GM12864 (cell line): ENCODE results near the gene NMBR.
"Not testable (repeated sequence)": the region's sequence is repeated elsewhere in the genome, so short reads cannot be mapped to it uniquely, and the experiment has no call there.

Experiments
- DNase-seq: peaks from one replicate; pipeline ENCODE4 v3.0.0-alpha.2; 2011; ENCODE audit warnings: low read depth
- H3K4me3 ChIP-seq: 2 replicates; pipeline ENCODE4 v1.5.1; 2011; ENCODE audit warnings: mild to moderate bottlenecking, low read depth, low read length, control low read depth
- CTCF ChIP-seq: IDR thresholded peaks from 2 replicates; pipeline ENCODE4 v1.5.1; 2011; ENCODE audit warnings: low read depth, mild to moderate bottlenecking, moderate library complexity, low read length, control low read depth, inconsistent platforms; ENCODE audit errors: missing control alignments

NMBR gene

DNA sequence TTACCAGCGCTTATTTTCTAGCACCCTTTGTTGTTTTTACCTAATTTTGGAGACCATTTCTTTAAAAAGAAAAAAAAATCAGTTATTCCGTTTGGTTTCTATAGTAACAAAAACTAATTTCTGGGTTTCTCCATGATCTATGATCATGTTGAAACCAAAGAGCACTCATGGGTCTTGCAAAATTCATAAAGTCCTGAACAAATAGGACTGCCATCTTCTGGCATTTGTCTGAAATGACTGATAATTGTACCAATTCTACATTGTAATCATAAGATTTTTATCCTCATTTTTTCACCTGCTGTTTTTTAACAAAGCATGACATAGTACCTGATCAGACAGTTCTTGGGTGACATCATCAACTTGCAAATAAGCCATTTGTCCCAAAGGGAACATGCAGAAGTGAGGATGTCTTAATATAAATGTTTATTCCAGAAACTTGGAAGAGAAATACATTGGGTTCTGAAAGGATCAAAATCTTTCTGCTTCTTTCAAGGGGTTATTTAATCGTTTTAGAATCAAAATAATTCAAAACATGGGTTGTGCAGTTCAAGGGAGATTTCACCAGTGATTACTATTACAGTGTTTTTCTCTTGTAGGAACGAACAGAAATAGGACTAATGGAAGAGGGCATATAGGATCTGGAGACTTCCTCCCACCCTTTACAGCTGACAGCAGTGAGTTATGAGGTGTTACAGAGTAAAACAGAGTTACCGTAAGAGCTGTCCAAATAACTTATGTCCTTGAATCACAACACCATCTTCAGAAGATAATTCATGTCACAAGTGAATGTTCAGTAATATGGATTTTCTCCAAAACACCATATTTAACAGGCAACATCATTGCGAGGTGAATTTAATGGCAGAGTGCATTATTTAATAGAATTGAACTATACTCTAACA, 101.3 kb downstream of the NMBR start:
- DNase-seq = no peak
- no peak overlapping the region for H3K4me3 ChIP-seq
- TF ChIP-seq CTCF = no peak

DNA sequence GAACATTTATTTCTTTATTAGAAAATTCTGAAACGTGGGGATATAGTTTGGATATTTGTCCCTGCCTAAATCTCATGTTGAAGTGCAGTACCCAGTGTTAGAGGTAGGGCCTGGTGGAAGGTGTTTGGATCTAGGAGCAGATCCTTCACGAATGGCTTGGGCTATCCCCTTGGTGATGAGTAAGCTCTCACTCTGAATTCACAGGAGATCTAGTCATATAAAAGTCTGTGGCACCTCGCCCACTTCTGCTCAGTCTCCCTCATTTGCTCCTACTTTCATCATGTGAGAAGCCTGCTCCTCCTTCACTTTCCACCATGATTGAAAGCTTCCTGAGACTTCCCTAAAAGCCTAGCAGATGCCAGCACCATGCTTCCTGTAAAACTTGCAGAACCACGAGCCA, 111.0 kb downstream of the NMBR start:
- no peak overlapping the region for H3K4me3 ChIP-seq
- no peak for TF ChIP-seq CTCF
- DNase-seq = no peak

GRCh38 chr6:142031035-142031434, 115.9 kb downstream of the NMBR start:
- DNase-seq = no peak
- H3K4me3 ChIP-seq = no peak overlapping the region
- TF ChIP-seq CTCF = no peak

DNA sequence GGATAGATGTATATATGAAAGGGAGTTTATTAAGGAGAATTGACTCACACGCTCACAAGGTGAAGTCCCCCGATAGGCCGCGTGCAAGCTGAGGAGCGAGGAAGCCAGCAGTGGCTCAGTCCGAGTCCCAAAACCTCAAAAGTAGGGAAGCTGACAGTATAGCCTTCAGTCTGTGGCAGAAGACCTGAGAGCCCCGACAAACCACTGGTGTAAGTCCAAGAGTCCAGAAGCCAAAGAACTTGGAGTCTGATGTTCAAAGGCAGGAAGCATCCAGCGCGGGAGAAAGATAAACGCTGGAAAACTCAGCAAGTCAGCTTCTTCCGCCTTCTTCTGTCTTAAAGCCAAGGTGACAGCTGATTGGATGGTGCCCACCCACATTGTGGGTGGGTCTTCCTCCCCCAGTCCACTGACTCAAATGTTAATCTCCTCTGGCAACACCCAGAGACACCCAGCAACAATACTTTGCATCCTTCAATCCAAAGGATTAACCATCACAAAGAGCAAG, 116.8 kb downstream of the NMBR start:
- no peak for TF ChIP-seq CTCF
- DNase-seq = no peak
- no peak overlapping the region for H3K4me3 ChIP-seq

- no peak overlapping the region for H3K4me3 ChIP-seq
- TF ChIP-seq CTCF = no peak
- no peak for DNase-seq
These were observed 118.4 kb downstream of the NMBR start for GRCh38 chr6:142028527-142028926.

GRCh38 chr6:142027804-142028203, 119.1 kb downstream of the NMBR start:
- not testable (repeated sequence) for H3K4me3 ChIP-seq, DNase-seq

- no peak for DNase-seq
- TF ChIP-seq CTCF = no peak
- no peak overlapping the region for H3K4me3 ChIP-seq
These were observed 119.8 kb downstream of the NMBR start for GRCh38 chr6:142027074-142027473.
